H1 (cell line): Measurements from ENCODE around the gene ATF3.

Experiments
- EP300 ChIP-seq, 2 experiments: IDR thresholded peaks; 1 replicate in 1 of 2; 2 replicates in 1 of 2; pipeline ENCODE4 v1.6.1; 2011 to 2012; ENCODE audit warnings: low read depth in 2 of 2, low read length in 2 of 2, mild to moderate bottlenecking in 2 of 2, borderline replicate concordance in 1 of 2, inconsistent platforms in 1 of 2, moderate library complexity in 1 of 2
- RAD21 ChIP-seq, 2 experiments: IDR thresholded peaks in 1 of 2; conservative IDR thresholded peaks in 1 of 2; 2 replicates each; pipeline ENCODE4 v1.6.1; 2011; ENCODE audit warnings: low read depth in 2 of 2, low read length in 2 of 2, improper control_type of control experiment in 1 of 2, inconsistent platforms in 1 of 2, mild to moderate bottlenecking in 1 of 2, moderate library complexity in 1 of 2
- RXRA ChIP-seq: IDR thresholded peaks from 2 replicates; pipeline ENCODE4 v1.6.1; 2011; ENCODE audit warnings: low read depth, mild to moderate bottlenecking, low read length, moderate library complexity; ENCODE audit not compliant: insufficient read depth
- TCF12 ChIP-seq: IDR thresholded peaks from 2 replicates; pipeline ENCODE4 v1.6.1; 2011; ENCODE audit warnings: low read depth, mild to moderate bottlenecking, low read length
- TF ChIP-seq, protein P1 (sequence below), 3 experiments: IDR thresholded peaks; 1 replicate in 2 of 3; 2 replicates in 1 of 3; pipeline versions ENCODE4 v1.5.1 to v1.6.1; 2011; ENCODE audit warnings: low read length in 3 of 3, mild to moderate bottlenecking in 3 of 3, inconsistent platforms in 2 of 3, low read depth in 1 of 3, moderate library complexity in 1 of 3; ENCODE audit not compliant: insufficient read depth in 1 of 3; ENCODE audit errors: control extremely low read depth in 1 of 3

DNA sequence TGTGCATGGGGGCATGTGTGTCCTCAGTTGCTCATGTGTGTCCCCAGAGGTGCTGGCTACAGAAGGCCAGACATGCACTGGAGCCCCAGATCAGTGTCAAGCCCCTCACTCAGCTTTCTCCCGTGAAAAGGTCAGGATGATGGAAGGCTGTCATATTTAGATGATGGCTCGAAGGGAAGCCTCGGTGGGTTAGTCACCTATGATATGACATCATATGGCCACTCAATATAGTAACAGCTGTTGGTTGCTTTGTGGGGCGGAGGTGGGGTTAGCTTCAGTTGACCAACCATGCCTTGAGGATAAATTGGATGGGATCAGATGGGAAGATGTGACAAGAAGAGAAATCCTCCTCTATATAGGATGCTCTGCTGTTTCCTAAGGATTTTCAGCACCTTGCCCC is 43.5 kb upstream of the ATF3 start:
- TF ChIP-seq EP300 (IDR thresholded peaks at IDR 0.05; ENCODE audit: borderline replicate concordance in 1 of 2, low read depth in 2 of 2, low read length in 2 of 2) = no peak
- no peak for TF ChIP-seq RXRA
- TF ChIP-seq, protein P1, sequence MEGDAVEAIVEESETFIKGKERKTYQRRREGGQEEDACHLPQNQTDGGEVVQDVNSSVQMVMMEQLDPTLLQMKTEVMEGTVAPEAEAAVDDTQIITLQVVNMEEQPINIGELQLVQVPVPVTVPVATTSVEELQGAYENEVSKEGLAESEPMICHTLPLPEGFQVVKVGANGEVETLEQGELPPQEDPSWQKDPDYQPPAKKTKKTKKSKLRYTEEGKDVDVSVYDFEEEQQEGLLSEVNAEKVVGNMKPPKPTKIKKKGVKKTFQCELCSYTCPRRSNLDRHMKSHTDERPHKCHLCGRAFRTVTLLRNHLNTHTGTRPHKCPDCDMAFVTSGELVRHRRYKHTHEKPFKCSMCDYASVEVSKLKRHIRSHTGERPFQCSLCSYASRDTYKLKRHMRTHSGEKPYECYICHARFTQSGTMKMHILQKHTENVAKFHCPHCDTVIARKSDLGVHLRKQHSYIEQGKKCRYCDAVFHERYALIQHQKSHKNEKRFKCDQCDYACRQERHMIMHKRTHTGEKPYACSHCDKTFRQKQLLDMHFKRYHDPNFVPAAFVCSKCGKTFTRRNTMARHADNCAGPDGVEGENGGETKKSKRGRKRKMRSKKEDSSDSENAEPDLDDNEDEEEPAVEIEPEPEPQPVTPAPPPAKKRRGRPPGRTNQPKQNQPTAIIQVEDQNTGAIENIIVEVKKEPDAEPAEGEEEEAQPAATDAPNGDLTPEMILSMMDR (IDR thresholded peaks at IDR 0.05; ENCODE audit: control extremely low read depth in 1 of 3, insufficient read depth in 1 of 3, low read depth in 1 of 3, low read length in 3 of 3) = no peak
- no peak for TF ChIP-seq TCF12
- TF ChIP-seq RAD21 (IDR thresholded peaks at IDR 0.05 in 1 of 2, conservative IDR thresholded peaks at IDR 0.05 in 1 of 2; ENCODE audit: low read depth in 2 of 2, low read length in 2 of 2) = no peak
